Suprapubic skin (tissue), 4 donors: ENCODE measurements around the gene SLC12A8. TPM values are rescaled to one million over a fixed set of nuclear protein-coding genes. Genes with fewer than 3 reads are reported as not detected.

Experiments
- DNase-seq, 2 donors: peaks; one replicate each; pipeline ENCODE4 v3.0.0-alpha.2; 2019; ENCODE audit warnings: low spot score in 2 of 2
- H3K27ac ChIP-seq: fragments of 200-600 bp; sonication (generic); one replicate; pipeline ENCODE4 v1.5.1; 2019
- H3K27me3 ChIP-seq: fragments of 200-600 bp; sonication (generic); one replicate; pipeline ENCODE4 v1.5.1; 2019
- H3K36me3 ChIP-seq: fragments of 200-600 bp; sonication (generic); one replicate; pipeline ENCODE4 v1.5.1; 2019
- H3K4me1 ChIP-seq: fragments of 200-600 bp; sonication (generic); one replicate; pipeline ENCODE4 v1.5.1; 2019
- H3K4me3 ChIP-seq: fragments of 200-600 bp; sonication (generic); one replicate; pipeline ENCODE4 v1.5.1; 2019; ENCODE audit warnings: mild to moderate bottlenecking
- H3K9me3 ChIP-seq: fragments of 200-600 bp; sonication (generic); one replicate; pipeline ENCODE4 v1.5.1; 2019
- CTCF ChIP-seq, 2 donors: fragments of 200-600 bp in 1 of 2; fragments of 450-650 bp in 1 of 2; sonication (generic) in 1 of 2; IDR thresholded peaks; one replicate each; pipeline ENCODE4 v1.5.1; 2016 to 2019; ENCODE audit warnings: antibody characterized with exemption in 2 of 2, mild to moderate bottlenecking in 1 of 2, moderate library complexity in 1 of 2
- EP300 ChIP-seq: sonication (generic); formaldehyde crosslinking; IDR thresholded peaks from one replicate; pipeline ENCODE4 v1.6.1; 2017; ENCODE audit warnings: antibody characterized with exemption
- POLR2A ChIP-seq, 2 donors: fragments of 450-650 bp; IDR thresholded peaks; one replicate each; pipeline ENCODE4 v1.6.1; 2017; ENCODE audit warnings: antibody characterized with exemption in 2 of 2, mild to moderate bottlenecking in 2 of 2, moderate library complexity in 2 of 2
- POLR2AphosphoS5 ChIP-seq, 3 donors: sonication (generic); formaldehyde crosslinking; IDR thresholded peaks; one replicate each; pipeline ENCODE4 v1.6.1; 2017; ENCODE audit warnings: antibody characterized with exemption in 3 of 3
- WGBS: methylation state at CpG from one replicate; pipeline ENCODE4 v1.1.5; 2018; 5-methylcytosine and 5-hydroxymethylcytosine counted together
- total RNA-seq, 4 donors: library from RNA; depleted of rRNA; stranded (reverse); fragments of >200 nt; gene quantifications; one replicate each; pipeline ENCODE4 v1.1.0, GENCODE V29; 2016

SLC12A8 gene
- total RNA-seq, 4 donors from 2014 or later: 2.5 to 5.8 (median 4.4) TPM

GRCh38 chr3:125192190-125193035, 20.1 kb downstream of the SLC12A8 start:
- H3K9me3 ChIP-seq: no peaks in the 10 kb centered on the region
- WGBS: 70% methylated on average over 12 of the region's 12 CpGs

GRCh38 chr3:125191730-125192129, 20.8 kb downstream of the SLC12A8 start:
- H3K4me3 ChIP-seq: no peak overlapping the region
- H3K4me1 ChIP-seq: peaks cover 13% of the 10 kb centered on the region
- no peaks in the 10 kb centered on the region for H3K9me3 ChIP-seq
- H3K36me3 ChIP-seq: no peaks in the 10 kb centered on the region
- H3K27me3 ChIP-seq: no peaks in the 10 kb centered on the region
- TF ChIP-seq POLR2AphosphoS5 (IDR thresholded peaks at IDR 0.05) (no peak), CTCF (IDR thresholded peaks at IDR 0.05) (no peak), POLR2A (IDR thresholded peaks at IDR 0.05) (no peak), EP300 (no peak)
- 86% methylated on average over 6 of the region's 7 CpGs for WGBS
- H3K27ac ChIP-seq: no peak overlapping the region
- DNase-seq: no peak

More at GRCh38 chr3:125192190-125193035, 20.1 kb downstream of the SLC12A8 start:
- TF ChIP-seq CTCF (IDR thresholded peaks at IDR 0.05) (no peak), POLR2A (IDR thresholded peaks at IDR 0.05) (no peak), EP300 (no peak), POLR2AphosphoS5 (IDR thresholded peaks at IDR 0.05) (no peak)
- Histone ChIP-seq H3K4me1 (peaks cover 13% of the 10 kb centered on the region), H3K36me3 (no peaks in the 10 kb centered on the region), H3K4me3 (no peak overlapping the region), H3K27me3 (no peaks in the 10 kb centered on the region), H3K27ac (no peak overlapping the region)
- DNase-seq: no peak

GRCh38 chr3:125191256-125191655, 21.3 kb downstream of the SLC12A8 start:
- H3K4me1 ChIP-seq: peaks cover 16% of the 10 kb centered on the region
- H3K9me3 ChIP-seq: no peaks in the 10 kb centered on the region
- H3K4me3 ChIP-seq: no peak overlapping the region
- DNase-seq: no peak
- no peak overlapping the region for H3K27ac ChIP-seq
- no peaks in the 10 kb centered on the region for H3K36me3 ChIP-seq
- WGBS: 72% methylated on average over 4 of the region's 4 CpGs
- no peaks in the 10 kb centered on the region for H3K27me3 ChIP-seq
- TF ChIP-seq CTCF (IDR thresholded peaks at IDR 0.05): no peak
- no peak for TF ChIP-seq EP300
- TF ChIP-seq POLR2A (IDR thresholded peaks at IDR 0.05): no peak
- TF ChIP-seq POLR2AphosphoS5 (IDR thresholded peaks at IDR 0.05): no peak

GRCh38 chr3:125190786-125191185, 21.8 kb downstream of the SLC12A8 start:
- 96% methylated on average over 3 of the region's 3 CpGs for WGBS
- Histone ChIP-seq H3K4me1 (peaks cover 17% of the 10 kb centered on the region), H3K27me3 (no peaks in the 10 kb centered on the region), H3K9me3 (no peaks in the 10 kb centered on the region), H3K4me3 (no peak overlapping the region), H3K27ac (no peak overlapping the region), H3K36me3 (no peaks in the 10 kb centered on the region)
- DNase-seq: no peak
- TF ChIP-seq POLR2AphosphoS5 (IDR thresholded peaks at IDR 0.05): no peak
- TF ChIP-seq EP300: no peak
- TF ChIP-seq POLR2A (IDR thresholded peaks at IDR 0.05): no peak
- no peak for TF ChIP-seq CTCF (IDR thresholded peaks at IDR 0.05)

GRCh38 chr3:125189378-125190165, 23.0 kb downstream of the SLC12A8 start:
- DNase-seq: no peak
- no peaks in the 10 kb centered on the region for H3K27me3 ChIP-seq
- H3K4me1 ChIP-seq: peaks cover 11% of the 10 kb centered on the region
- no peaks in the 10 kb centered on the region for H3K9me3 ChIP-seq
- 93% methylated on average over 5 of the region's 7 CpGs for WGBS
- no peak overlapping the region for H3K4me3 ChIP-seq
- no peak overlapping the region for H3K27ac ChIP-seq
- TF ChIP-seq EP300 (no peak), POLR2A (IDR thresholded peaks at IDR 0.05) (no peak), POLR2AphosphoS5 (IDR thresholded peaks at IDR 0.05) (no peak)
- H3K36me3 ChIP-seq: no peaks in the 10 kb centered on the region
